ENCODE results near the gene DNAJC10. TPM values are rescaled to one million over a fixed set of nuclear protein-coding genes. Genes with fewer than 3 reads are reported as not detected.
"Not testable (repeated sequence)": the region's sequence is repeated elsewhere in the genome, so short reads cannot be mapped to it uniquely, and the experiment has no call there.

The DNAJC10 gene
- total RNA-seq, 2 experiments from 2014 or later = 117 to 227 TPM

DNA sequence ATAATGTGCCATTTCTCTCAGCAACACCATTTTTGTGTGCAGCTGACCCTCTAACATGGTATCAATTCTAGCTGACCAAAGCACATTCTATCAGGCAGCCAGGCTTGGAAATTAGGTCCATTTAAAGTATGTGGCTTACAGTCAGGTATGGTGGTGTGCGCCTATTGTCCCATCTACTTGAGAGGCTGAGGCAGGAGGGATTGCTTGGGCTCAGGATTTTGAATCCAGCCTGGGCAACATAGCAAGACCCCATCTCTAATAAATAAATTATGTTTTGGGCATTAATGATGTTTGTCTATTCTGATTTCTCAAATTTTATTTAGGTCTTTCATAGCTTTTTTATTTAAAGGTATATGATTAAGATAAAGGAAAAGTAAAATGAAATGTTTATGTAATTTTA, 63.3 kb downstream of the DNAJC10 start:
- DNase-seq (ENCODE audit: low spot score) = no peak
- no peak overlapping the region for H3K4me2 ChIP-seq (ENCODE audit: low read length)
- peaks cover 67% of the 10 kb centered on the region for H3K36me3 ChIP-seq (ENCODE audit: insufficient read depth, low read length)
- no peaks in the 10 kb centered on the region for H4K20me1 ChIP-seq (ENCODE audit: insufficient read depth, low read length)
- no peak overlapping the region for H3K4me3 ChIP-seq (ENCODE audit: low read depth, low read length, poor library complexity, severe bottlenecking)
- intact Hi-C loops (cut with micrococcal nuclease; ENCODE audit: unreplicated experiment) = no loop called here
- POLR2A ChIA-PET = interaction anchor here (0.8 to 1.1 kb wide), 3 partner anchors 11 to 201 kb away, joined by 3 to 6 read pairs (median 3); no protein-coding TSS in a partner anchor
- no TSS peak for BruUV-seq (replicated peaks)
- CTCF ChIA-PET (ENCODE audit: unreplicated experiment) = no interaction called here
- no peaks in the 10 kb centered on the region for H3K4me1 ChIP-seq (ENCODE audit: insufficient read depth, low read length, poor library complexity, severe bottlenecking)
- H3K79me2 ChIP-seq (ENCODE audit: insufficient read depth, low read depth, low read length) = no peaks in the 10 kb centered on the region
- H3K9me2 ChIP-seq (ENCODE audit: insufficient read depth, low read length) = no peaks in the 10 kb centered on the region
- no peak overlapping the region for H2AFZ ChIP-seq (ENCODE audit: low read length)
- no peak overlapping the region for H3K27ac ChIP-seq (ENCODE audit: low read depth, low read length, poor library complexity, severe bottlenecking)
- TF ChIP-seq, protein P1, sequence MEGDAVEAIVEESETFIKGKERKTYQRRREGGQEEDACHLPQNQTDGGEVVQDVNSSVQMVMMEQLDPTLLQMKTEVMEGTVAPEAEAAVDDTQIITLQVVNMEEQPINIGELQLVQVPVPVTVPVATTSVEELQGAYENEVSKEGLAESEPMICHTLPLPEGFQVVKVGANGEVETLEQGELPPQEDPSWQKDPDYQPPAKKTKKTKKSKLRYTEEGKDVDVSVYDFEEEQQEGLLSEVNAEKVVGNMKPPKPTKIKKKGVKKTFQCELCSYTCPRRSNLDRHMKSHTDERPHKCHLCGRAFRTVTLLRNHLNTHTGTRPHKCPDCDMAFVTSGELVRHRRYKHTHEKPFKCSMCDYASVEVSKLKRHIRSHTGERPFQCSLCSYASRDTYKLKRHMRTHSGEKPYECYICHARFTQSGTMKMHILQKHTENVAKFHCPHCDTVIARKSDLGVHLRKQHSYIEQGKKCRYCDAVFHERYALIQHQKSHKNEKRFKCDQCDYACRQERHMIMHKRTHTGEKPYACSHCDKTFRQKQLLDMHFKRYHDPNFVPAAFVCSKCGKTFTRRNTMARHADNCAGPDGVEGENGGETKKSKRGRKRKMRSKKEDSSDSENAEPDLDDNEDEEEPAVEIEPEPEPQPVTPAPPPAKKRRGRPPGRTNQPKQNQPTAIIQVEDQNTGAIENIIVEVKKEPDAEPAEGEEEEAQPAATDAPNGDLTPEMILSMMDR (conservative IDR thresholded peaks at IDR 0.05; ENCODE audit: low read length) = no peak
- no peak for TF ChIP-seq EZH2phosphoT487 (IDR thresholded peaks at IDR 0.05; ENCODE audit: borderline replicate concordance, low read depth, low read length)
- no peaks in the 10 kb centered on the region for H3K9me3 ChIP-seq (ENCODE audit: low read length)

DNA sequence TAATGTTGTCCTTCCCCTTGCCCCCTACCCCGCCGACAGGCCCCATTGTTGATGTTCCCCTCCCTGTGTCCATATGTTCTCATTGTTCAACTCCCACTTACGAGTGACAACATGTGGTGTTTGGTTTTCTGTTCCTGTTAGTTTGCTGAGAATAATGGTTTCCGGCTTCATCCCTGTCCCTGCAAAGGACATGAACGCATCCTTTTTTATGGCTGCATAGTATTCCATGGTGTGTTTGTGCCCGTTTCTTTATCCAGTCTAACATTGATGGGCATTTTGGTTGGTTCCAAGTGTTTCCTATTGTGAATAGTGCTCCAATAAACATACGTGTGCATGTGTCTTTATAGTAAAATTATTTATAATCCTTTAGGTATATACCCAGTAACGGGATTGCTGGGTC, 65.0 kb downstream of the DNAJC10 start:
- intact Hi-C loops (cut with micrococcal nuclease; ENCODE audit: unreplicated experiment); H4K20me1 ChIP-seq (ENCODE audit: insufficient read depth, low read length); H3K4me2 ChIP-seq (ENCODE audit: low read length); H3K27ac ChIP-seq (ENCODE audit: low read depth, low read length, poor library complexity, severe bottlenecking); H3K4me1 ChIP-seq (ENCODE audit: insufficient read depth, low read length, poor library complexity, severe bottlenecking); POLR2A ChIA-PET; H3K9me2 ChIP-seq (ENCODE audit: insufficient read depth, low read length); H3K4me3 ChIP-seq (ENCODE audit: low read depth, low read length, poor library complexity, severe bottlenecking); H3K79me2 ChIP-seq (ENCODE audit: insufficient read depth, low read depth, low read length); DNase-seq (ENCODE audit: low spot score); BruUV-seq (replicated peaks); H3K9me3 ChIP-seq (ENCODE audit: low read length); CTCF ChIA-PET (ENCODE audit: unreplicated experiment); H2AFZ ChIP-seq (ENCODE audit: low read length): not testable (repeated sequence)
- peaks cover 49% of the 10 kb centered on the region for H3K36me3 ChIP-seq (ENCODE audit: insufficient read depth, low read length)

DNA sequence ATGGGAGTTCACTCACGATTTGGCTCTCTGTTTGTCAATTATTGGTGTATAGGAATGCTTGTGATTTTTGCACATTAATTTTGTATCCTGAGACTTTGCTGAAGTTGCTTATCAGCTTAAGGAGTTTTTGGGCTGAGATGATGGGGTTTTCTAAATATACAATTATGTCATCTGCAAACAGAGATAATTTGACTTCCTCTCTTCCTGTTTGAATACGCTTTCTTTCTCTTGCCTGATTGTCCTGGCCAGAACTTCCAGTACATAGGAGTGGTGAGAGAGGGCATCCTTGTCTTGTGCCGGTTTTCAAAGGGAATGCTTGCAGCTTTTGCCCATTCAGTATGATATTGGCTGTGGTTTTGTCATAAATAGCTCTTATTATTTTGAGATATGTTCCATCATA, 66.6 kb downstream of the DNAJC10 start:
- H3K4me2 ChIP-seq (ENCODE audit: low read length); H3K4me1 ChIP-seq (ENCODE audit: insufficient read depth, low read length, poor library complexity, severe bottlenecking); BruUV-seq (replicated peaks); H3K79me2 ChIP-seq (ENCODE audit: insufficient read depth, low read depth, low read length); H2AFZ ChIP-seq (ENCODE audit: low read length); H3K9me2 ChIP-seq (ENCODE audit: insufficient read depth, low read length); H4K20me1 ChIP-seq (ENCODE audit: insufficient read depth, low read length); H3K27ac ChIP-seq (ENCODE audit: low read depth, low read length, poor library complexity, severe bottlenecking); DNase-seq (ENCODE audit: low spot score); H3K9me3 ChIP-seq (ENCODE audit: low read length); H3K4me3 ChIP-seq (ENCODE audit: low read depth, low read length, poor library complexity, severe bottlenecking); intact Hi-C loops (cut with micrococcal nuclease; ENCODE audit: unreplicated experiment); CTCF ChIA-PET (ENCODE audit: unreplicated experiment): not testable (repeated sequence)
- peaks cover 34% of the 10 kb centered on the region for H3K36me3 ChIP-seq (ENCODE audit: insufficient read depth, low read length)
- POLR2A ChIA-PET = interaction anchor here (0.7 to 1.1 kb wide), 3 partner anchors 11 to 524 kb away, joined by 3 to 4 read pairs (median 3); no protein-coding TSS in a partner anchor
